HG02678 (cell line): Measurements from ENCODE around the gene NBAS.
A peak's percentile ranks its signal among the peaks of the same experiment; 100 is the strongest.

Experiments used
- ATAC-seq: cut with Tn5 transposase; IDR thresholded peaks from one replicate; pipeline ENCODE4 v1.9.1; 2021; ENCODE audit warnings: mild to moderate bottlenecking, moderate library complexity; ENCODE audit not compliant: unreplicated experiment

The NBAS gene

DNA sequence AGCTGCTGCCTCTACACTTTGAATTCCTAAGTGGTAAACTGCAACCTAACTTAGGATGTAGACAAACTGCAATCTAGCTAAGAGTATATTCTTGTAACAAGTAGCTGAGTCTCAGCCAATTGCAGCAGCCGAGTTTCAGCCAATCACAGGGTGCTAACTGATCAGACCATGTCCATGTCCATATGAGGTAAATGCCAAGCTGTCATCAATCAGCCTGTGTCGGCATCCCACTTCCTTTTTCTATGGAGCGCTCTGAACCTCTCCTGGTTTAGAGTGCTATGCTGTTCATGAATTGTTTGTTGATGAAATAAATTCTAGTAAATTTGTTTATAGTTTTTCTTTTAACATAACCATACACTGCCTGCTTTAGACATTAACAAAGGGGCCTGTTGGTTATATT, 408.8 kb downstream of the NBAS start:
- no peak for ATAC-seq

DNA sequence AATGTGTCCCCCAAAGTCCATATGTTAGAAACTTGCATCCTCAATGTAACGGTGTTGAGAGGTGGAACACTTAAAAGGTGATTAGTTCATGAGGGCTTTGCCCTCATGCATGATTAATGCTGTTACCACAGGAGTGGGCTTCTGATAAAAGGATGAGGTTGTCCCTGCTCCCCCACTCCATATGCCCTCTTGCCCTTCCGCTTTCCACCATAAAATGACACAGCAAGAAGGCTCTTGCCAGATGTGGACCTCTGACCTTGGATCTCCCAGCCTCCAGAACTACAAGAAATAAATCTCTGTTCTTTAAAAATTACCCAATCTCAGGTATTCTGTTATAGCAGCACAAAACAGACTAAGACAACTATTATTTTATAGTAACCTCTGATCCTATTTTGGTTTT, 412.1 kb downstream of the NBAS start:
- ATAC-seq = no peak

DNA sequence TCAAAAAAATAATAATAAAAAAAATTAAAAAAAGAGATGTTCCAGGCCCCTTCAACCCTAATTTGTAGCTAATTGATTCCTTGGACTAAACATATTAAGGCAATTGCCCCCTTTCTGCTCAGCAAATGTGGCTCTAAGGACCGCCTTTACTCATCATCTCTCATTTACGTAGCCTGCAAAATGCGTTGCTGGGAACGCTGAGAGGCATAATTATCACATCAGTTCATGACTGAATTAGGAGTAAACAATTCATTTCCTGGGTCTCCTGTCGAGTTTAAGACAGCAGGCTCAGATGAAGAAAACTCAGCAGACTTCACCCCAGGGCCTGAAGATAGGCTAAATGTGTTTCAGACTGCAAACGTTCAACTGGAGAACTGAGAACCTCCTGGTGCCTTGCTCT, 413.5 kb downstream of the NBAS start:
- no peak for ATAC-seq

DNA sequence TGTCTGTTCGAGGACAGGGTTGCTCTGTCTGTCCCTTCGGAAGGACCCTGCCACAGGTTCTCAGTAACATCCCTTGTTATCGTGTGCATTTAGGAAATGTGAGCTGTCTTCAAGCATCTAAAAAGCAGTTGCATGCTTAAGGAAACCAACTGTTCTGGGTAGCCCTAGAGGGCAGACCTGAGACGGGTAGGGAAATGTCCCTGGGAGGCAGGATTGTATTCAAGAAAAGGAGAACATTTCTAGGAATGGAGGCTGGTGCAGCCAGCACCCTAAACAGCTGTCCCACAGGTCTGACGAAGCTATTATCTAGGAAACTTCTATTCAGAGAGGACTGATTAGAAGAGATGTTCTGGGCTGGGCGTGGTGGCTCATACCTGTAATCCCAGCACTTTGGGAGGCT, 414.2 kb downstream of the NBAS start:
- no peak for ATAC-seq

DNA sequence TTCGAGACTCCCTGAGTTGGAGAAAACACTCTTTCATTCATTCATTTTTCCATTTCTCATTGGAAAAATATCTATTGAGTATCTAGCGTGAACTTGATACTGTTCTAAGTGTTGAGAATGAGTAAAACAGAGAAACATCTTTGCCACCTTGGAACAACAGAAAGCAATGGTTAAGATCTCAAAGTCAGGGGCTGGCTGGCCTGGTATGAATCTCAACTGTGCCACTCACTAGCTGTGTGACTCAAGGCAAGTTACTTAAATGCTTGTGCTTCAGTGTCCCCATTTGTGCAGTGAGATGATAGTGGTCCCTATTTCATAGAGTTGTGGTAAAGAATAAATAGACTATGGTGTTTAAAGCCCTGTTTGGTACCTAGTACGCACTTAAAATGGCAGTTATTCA, 415.2 kb downstream of the NBAS start:
- no peak for ATAC-seq

DNA sequence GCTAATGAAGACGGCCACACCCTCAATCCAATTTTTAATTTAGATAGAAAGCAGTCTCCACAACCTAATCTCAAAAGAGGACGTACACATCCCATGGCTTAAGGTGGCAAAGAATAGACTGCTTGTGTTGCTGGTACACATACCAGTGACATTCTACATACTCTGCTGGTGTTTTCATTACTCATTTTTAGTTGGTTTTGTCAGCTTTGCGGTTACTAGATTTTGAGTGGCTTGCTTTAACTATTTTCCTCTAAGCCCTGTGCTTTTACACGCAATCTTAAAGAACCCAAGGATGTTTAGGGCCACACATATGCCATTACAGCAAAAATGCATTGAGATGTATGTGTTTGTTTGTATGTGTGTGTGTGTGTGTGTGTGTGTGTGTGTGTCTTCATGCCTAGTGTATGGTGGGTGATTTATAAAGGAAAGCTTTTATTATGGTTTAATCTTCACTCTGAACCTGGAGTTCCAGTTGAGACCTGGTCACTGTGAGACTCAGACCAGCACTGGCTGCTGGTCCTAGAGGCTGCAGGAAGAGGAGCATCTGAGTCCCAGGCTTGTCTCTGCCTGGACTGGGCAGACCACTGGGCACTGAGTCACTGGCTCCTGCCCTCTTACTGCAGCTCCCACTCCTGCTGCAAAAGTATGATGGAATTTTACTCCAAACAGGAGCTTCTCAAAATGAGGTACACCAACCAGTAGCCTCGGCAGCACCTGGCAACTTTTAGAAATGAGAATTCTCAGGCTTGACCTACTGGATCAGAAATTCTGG, 415.9 kb downstream of the NBAS start:
- ATAC-seq = no peak

DNA sequence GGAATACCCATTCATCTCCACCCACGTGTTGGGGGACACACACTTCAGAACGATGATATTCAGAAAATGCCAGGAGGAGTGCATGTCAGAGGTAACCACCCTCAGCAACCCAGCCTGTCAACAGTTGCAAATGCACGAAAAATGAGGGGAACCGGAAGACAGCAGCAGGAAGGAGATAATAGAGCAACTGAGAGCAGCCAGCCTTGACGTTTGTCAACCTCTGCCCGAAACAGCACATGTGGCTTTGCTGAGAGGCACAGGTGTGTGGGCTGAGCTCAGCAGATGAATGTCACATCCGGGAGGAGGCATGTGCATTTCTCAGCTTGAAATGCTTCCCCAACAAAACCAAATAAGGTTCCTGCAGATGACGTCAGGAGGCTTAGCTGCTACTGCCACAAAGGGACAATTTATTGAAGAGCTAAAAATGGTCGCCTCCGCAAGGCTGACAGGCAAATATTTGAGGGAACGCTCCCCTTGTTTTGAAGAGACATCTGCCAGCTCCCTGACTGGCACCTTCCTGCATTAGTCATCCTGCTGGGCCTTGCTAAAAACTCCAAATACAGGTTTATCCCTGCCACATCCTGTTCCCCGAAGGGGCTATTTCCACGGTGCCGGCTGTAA, 419.0 kb downstream of the NBAS start:
- peak; percentile 100 for ATAC-seq

DNA sequence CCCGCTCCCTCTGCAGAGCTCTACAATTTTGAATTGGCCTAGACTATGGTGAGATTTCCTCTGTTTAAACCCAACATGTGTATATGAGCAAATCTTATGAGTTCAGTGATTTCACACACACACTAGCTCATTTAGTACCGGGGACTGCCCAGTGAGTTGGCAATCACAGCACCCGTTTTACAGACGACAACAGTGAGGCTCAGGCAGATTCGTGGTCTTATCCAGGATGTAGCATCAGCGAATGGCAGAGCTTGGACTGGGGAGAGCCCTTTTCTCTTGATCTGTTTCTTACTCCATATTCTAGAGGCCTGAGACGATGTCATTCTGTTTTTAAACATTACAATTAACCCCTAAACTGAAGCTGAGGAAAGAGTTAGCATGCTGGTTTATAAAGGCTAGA, 419.9 kb downstream of the NBAS start:
- ATAC-seq = no peak

DNA sequence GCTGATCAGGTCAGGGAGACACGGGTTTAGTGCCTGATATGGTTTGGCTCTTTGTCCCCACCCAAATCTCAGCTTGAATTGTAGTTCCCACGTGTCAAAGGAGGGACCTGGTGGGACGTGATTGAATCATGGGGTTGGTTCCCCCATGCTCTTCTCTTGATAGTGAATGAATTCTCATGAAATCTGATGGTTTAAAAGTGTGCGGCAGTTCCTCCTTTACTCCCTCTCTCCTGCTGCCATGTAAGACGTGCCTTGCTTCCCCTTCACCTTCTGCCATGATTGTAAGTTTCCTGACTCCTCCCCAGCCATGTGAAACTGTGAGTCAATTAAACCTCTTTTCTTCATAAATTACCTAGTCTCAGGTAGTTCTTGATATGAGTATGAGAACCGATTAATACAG, 424.5 kb downstream of the NBAS start:
- no peak for ATAC-seq

DNA sequence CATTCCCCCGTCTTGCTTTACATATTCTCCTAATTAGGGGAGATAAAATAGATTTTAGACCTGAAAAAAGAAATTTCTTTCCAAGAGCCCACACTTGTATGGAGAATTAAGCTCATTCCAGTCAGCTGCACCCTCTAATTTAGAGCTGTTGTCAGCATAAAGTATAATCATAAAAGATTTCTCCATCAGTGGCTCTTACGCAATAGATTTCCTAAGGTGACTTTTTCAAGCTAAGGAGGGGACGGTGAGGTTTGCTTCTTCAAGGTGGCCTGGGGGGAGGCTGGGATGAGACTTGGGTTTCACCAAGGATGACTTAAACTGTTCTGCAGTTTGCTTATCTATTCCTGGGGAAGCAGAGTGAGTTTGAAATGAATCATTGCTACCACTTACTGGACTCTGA, 426.2 kb downstream of the NBAS start:
- ATAC-seq = no peak

DNA sequence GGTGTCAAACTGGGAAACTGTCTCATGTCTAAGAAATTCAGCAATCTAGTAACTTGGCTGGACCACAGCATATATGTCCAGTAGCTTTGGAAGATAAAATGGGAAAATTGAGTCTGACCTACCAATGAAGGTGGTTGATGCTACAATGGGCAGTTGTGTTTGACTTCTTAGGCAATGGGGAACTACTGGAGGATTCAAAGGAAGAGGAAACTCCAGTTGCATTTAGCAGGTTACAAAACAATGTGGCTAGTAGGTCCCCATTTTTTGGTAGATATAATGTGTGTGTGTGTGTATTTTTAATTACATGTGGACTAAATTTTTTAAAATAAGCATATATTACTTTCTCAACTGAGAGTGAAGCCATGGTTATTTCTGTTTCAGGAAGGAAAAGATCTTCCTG, 427.7 kb downstream of the NBAS start:
- no peak for ATAC-seq

DNA sequence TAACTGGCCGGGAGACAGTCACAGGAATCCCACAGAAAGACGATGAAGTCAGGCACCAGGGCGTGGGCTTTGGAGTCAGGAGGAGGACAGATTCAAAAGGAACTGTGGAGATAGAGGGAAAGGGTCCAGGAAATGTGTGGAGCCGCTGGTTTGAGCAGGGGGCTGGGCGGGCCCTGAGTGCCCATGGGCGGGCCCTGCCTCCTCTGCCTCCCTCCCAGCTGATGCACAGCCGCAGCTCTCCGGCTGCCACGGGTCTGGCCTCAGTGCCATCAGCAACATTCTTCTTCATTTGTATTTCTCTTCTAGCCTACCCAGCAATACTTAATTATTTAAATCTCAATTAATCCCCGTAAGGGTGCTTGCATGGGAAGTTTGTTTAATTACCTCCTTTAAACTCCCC, 432.3 kb downstream of the NBAS start:
- no peak for ATAC-seq

DNA sequence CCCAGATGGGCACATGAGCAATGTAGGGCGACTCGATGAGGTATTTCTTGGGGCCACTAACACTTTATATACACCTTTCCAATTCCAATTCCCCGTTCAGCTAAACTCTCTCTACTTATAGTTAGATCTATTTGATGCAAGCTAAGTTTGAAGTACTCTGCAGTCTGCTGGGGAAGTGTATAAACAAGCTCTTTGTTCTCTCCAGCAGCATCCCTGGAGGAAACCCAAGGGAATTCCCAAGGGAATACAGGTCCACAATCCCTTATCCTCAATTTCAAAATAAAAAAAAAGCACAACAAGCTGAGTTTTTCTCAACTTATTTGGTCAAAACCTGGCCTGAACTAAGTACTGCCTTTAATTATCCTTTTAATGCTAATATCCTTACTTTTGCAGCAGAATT, 433.3 kb downstream of the NBAS start:
- ATAC-seq = no peak

DNA sequence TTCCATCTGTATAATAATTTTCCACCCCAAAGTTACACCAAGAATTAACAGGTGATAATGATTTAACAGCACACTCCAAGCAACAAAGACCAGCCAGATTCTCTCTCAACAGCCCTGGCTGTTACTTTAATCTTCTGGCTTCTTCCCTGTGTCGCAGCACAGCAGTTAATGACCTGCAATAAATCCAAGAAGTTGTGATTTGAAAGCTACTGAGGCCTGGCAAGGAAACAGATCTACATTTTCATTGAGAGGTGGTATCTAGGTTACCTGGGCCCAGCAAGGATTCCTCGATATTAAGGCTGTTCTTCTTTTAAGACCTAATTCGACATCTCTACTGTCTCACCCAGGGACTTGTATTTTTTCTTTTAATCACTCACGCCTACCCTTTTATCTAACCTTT, 433.8 kb downstream of the NBAS start:
- ATAC-seq = no peak

DNA sequence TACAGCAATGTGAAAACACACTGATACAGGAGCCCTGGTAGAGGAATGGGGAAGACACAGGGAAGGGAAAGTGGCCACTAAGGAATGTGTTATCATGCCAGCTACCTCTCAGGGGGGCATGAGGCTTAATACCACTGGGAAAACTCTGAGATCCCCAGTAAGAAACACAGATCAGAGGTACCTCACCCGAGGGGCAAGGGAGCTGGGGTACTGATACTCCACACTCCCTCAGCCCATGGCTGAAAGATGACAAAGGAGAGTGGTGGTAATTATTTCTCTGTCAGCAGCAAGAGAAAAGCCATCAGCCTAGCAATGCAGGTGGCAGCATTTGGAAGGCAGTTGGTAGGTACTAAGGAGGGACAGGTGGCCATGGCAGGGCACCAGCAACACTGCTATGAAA, 434.8 kb downstream of the NBAS start:
- ATAC-seq = no peak

DNA sequence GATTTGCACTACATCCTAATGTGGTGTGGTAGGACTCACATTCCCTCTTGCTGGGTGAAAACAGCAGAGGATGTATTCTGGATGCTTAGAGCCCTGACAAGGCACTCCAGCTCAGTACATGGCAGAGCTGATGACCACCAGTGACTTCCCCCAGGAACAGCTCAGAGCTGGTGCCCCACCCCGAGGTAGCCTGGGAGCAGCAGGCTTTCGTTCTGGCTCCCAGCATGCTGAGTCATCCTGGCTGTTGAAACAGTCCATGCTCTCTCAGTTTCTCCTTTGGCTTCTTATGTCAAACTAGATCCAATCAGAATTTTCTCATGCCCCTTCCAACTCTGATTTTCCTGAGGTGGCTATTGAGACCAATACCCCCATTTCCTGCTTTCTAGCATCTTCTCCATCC, 438.2 kb downstream of the NBAS start:
- ATAC-seq = no peak

DNA sequence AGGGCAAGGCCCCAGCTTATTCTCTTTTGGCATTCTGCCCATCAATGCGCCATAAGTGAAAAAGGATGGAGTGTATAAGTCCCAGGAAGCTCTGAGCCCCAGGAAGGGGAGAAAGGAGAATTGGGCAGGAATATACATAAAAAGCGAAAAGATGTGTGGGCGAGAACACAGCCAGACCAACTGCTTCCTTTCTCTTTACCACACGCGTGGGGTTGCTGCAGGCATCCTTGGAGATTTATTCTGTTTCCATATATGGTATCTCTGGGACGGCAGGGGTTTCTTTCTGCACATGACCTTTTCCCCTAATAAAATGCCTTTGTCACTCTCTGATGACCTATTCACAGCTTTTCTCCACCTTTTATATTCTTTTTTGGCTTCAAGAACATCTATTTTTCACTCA, 440.5 kb downstream of the NBAS start:
- no peak for ATAC-seq

DNA sequence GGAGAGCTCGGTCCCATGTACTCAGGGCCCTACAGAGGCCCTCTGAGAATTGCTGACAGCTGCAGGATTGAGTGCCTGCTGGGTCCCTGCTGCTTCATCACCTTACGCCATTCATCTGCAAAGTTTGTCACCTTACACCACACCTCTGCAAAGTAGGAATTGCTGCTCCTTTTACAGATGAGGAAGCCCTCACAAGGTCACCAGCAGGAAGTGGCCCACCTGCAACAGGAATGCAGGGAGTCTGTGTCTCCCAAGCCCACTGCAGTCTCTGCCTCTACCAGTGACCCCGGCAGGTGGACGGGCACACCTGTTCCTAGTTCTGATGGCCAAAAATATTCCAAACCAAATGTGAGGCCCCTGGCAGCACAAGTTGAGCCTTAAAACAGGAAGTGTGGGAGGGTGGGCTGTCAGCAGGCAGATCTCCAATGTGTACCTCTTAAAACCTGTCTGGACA, 441.4 kb downstream of the NBAS start:
- no peak for ATAC-seq

DNA sequence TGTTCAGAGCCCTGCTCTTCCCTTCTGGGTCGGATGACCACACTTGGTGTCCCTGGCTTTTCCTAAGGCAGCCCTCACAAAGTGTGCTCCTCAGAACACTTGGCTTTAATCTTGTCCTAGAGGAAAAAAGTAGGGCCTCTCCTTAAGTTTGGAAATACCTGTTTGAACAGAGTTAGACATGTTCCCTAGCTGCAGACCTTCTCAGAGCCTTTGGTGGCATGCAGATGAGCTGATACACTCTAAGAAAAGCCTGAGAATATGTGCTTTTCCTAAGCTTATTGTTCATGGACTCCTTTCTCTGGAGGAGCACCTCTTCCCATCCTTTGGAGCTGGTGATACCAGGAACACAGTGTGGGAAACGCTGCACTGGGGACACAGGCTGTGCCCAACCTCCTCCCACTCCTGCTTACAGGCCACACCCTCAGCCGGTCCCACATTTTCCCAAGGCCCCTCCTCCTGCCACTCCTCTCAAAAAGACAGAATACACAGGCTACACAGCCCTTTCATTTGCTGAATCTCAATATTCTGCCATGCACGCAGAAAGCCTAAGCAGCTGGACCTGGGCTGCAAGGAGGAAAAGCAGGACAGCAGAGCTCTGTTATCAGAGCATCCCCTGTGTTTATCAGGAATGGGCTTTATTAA, 443.6 kb downstream of the NBAS start:
- no peak for ATAC-seq
